ENCODE data around the gene PARP8. TPM values are rescaled to one million over a fixed set of nuclear protein-coding genes. Genes with fewer than 3 reads are reported as not detected.

Gene PARP8
- total RNA-seq, 3 donors from 2014 or later, result 24.3 to 41.7 (median 26.2) TPM

- no peaks in the 10 kb centered on the region for H3K27me3 ChIP-seq
- H3K9me3 ChIP-seq, result no peaks in the 10 kb centered on the region
- no peak overlapping the region for H3K27ac ChIP-seq
- no peak overlapping the region for H3K4me3 ChIP-seq
- no peak for TF ChIP-seq POLR2A (IDR thresholded peaks at IDR 0.05)
- TF ChIP-seq CTCF (IDR thresholded peaks at IDR 0.05), result no peak
- TF ChIP-seq POLR2AphosphoS5 (IDR thresholded peaks at IDR 0.05), result no peak
- no peak for DNase-seq (ENCODE audit: low spot score in 2 of 2)
- intact Hi-C loops (cut with DNase I; ENCODE audit: low total_unique reads), result no loop called here
- no peaks in the 10 kb centered on the region for H3K4me1 ChIP-seq
- no peaks in the 10 kb centered on the region for H3K36me3 ChIP-seq
These were observed 83.4 kb downstream of the PARP8 start for GRCh38 chr5:50749873-50750272.

GRCh38 chr5:50751064-50751657 is 84.7 kb downstream of the PARP8 start:
- H3K4me1 ChIP-seq, result no peaks in the 10 kb centered on the region
- H3K36me3 ChIP-seq, result no peaks in the 10 kb centered on the region
- no peak overlapping the region for H3K4me3 ChIP-seq
- no peaks in the 10 kb centered on the region for H3K27me3 ChIP-seq
- no peak for DNase-seq (ENCODE audit: low spot score in 2 of 2)
- H3K9me3 ChIP-seq, result no peaks in the 10 kb centered on the region
- TF ChIP-seq CTCF (IDR thresholded peaks at IDR 0.05), result peak; percentile 28 to 64 (median 53)
- TF ChIP-seq POLR2A (IDR thresholded peaks at IDR 0.05), result no peak
- TF ChIP-seq POLR2AphosphoS5 (IDR thresholded peaks at IDR 0.05), result no peak
- H3K27ac ChIP-seq, result no peak overlapping the region
- intact Hi-C loops (cut with DNase I; ENCODE audit: low total_unique reads), result no loop called here

- Histone ChIP-seq H3K4me1 (no peaks in the 10 kb centered on the region), H3K4me3 (no peak overlapping the region), H3K36me3 (no peaks in the 10 kb centered on the region), H3K27me3 (no peaks in the 10 kb centered on the region), H3K27ac (no peak overlapping the region), H3K9me3 (no peaks in the 10 kb centered on the region)
- TF ChIP-seq POLR2A (IDR thresholded peaks at IDR 0.05), result no peak
- TF ChIP-seq POLR2AphosphoS5 (IDR thresholded peaks at IDR 0.05), result no peak
- TF ChIP-seq CTCF (IDR thresholded peaks at IDR 0.05), result no peak
- intact Hi-C loops (cut with DNase I; ENCODE audit: low total_unique reads), result no loop called here
- no peak for DNase-seq (ENCODE audit: low spot score in 2 of 2)
These were observed 86.4 kb downstream of the PARP8 start for GRCh38 chr5:50752800-50753199.

- Histone ChIP-seq H3K4me3 (no peak overlapping the region), H3K27ac (no peak overlapping the region), H3K27me3 (no peaks in the 10 kb centered on the region), H3K4me1 (no peaks in the 10 kb centered on the region), H3K9me3 (no peaks in the 10 kb centered on the region), H3K36me3 (peaks cover 3% of the 10 kb centered on the region)
- intact Hi-C loops (cut with DNase I; ENCODE audit: low total_unique reads), result no loop called here
- no peak for TF ChIP-seq POLR2A (IDR thresholded peaks at IDR 0.05)
- TF ChIP-seq POLR2AphosphoS5 (IDR thresholded peaks at IDR 0.05), result no peak
- TF ChIP-seq CTCF (IDR thresholded peaks at IDR 0.05), result no peak
- DNase-seq (ENCODE audit: low spot score in 2 of 2), result no peak
These were observed 93.3 kb downstream of the PARP8 start for GRCh38 chr5:50759526-50760270.

GRCh38 chr5:50763351-50763750 is 96.9 kb downstream of the PARP8 start:
- H3K9me3 ChIP-seq, result no peaks in the 10 kb centered on the region
- no peaks in the 10 kb centered on the region for H3K4me1 ChIP-seq
- H3K27me3 ChIP-seq, result no peaks in the 10 kb centered on the region
- intact Hi-C loops (cut with DNase I; ENCODE audit: low total_unique reads), result no loop called here
- DNase-seq (ENCODE audit: low spot score in 2 of 2), result no peak
- no peak overlapping the region for H3K4me3 ChIP-seq
- H3K36me3 ChIP-seq, result peaks cover 3% of the 10 kb centered on the region
- H3K27ac ChIP-seq, result no peak overlapping the region
- TF ChIP-seq POLR2AphosphoS5 (IDR thresholded peaks at IDR 0.05) (no peak), POLR2A (IDR thresholded peaks at IDR 0.05) (no peak), CTCF (IDR thresholded peaks at IDR 0.05) (no peak)
